Superior temporal gyrus (tissue), 1 donor: ENCODE measurements around the gene TMEM242.
A peak's percentile ranks its signal among the peaks of the same experiment; 100 is the strongest.
"Not testable (repeated sequence)": the region's sequence is repeated elsewhere in the genome, so short reads cannot be mapped to it uniquely, and the experiment has no call there.

Experiments
- DNase-seq: peaks from one replicate; pipeline ENCODE4 v3.0.0-alpha.2; 2016; ENCODE audit errors: extremely low spot score

Gene TMEM242

DNA sequence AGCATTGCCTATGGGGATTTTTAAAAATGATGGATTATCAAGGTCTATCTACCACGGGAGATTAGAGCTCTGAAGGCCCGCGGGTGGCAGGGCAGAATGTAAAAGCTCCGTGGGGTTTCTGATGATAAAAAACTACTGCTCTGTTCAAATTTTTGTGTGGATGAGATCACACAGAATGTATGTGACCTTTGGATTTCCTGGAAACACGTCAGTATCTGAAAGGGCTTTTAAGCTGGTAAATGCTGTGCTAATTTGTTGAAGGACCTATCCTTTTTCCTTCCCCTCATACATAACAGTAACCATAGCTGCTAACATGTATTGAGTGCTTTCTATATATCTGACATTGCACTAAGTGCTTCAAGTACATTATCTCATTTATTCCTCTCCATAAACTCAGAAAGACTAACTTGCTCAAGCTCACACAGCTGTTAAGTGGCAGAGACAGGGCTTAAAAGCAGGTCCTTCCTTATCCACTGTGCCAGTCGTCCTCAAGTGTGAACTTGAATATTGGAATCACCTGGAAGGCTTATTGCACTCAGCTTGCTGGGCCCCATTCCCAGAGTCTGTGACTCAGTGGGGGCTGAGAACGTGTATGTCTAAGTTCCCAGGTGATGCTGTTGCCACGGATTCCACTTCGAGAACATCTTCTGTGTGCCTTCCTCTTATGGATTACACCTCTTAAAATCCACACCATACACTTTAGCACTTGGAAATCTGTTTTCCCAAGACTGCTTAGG is 1.9 kb upstream of the TMEM242 start:
- no peak for DNase-seq

DNA sequence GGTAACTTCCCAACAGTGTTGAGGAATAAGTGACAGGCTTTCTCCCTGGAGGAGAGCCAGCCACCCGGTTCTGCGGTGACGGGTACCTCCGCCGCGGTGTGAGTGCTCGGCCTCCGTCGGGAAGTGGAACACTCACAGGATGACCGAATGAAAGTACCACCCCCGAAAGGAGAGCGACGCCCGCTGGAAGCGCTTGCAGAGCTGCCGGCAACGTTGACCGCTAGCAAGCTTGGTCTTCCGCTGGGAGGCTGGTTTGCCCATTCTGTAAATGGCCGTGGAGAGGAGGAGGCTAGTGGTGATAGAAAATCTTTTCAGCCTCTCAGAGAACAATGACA is 614 bp upstream of the TMEM242 start:
- DNase-seq: peak; percentile 82

DNA sequence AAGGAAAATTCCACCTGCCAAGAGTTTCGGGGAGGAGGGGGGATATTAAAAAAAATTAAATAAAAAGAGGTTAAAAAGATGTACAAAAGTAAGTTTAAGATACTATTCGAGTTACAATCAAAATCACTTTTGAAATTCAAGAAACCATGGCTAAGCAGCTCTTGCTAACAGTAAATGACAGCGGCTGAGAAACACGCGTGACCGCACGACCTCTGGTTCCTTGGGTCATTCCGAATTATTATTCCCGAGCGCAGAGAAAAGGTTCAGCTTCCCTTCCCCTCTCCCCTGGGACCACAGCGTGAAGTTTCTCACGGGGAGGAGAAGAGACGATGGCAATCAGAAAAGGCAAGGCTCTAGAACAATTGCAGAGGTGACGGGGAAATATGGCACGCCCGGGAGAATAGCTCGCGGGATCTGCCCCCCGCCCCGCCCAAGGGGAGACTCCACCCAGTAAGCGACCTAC is 496 bp downstream of the TMEM242 start:
- DNase-seq: no peak

DNA sequence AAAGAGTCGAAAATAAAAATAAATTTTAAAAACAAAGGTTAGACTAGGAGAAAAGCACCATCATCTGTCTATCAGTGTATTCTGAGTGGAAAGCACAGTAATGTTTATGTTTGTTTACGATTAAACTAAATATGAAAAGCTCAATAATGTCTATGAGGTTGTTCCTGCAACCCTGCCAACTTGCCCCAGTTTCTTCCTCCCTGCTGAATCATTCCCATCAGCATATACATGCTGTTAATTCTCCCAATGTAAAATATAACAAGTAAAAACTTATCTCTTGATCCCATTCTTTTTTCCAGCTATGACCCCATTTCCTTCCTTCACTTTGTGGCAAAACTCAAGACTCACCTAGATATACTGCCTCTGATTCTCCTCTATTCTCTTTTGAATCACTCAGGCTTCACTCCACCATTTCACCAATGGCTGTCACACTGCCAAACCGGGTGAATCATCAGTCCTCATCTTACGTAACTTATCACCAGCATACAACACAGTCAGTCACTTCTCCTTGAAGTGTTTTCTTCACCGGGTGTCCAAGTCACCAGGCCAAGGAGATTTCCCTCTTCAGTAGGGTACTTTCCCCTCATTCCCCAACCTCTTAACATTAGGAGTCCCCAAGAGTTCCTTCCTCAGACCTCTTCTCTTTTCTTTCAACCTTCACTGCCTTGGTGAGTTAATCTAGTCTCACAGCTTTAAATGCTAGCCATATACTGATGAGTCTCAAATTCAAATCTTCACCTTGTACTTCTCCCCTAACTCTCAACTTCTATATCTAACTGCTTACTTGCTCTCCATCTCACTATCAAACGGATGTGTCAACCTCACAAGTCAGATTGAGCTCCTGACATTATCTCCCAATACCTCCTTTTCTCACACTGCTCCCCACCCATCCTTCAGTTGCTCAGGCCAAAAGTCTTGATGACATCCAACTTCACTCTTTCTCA is 6.2 kb downstream of the TMEM242 start:
- DNase-seq: peak; percentile 83

DNA sequence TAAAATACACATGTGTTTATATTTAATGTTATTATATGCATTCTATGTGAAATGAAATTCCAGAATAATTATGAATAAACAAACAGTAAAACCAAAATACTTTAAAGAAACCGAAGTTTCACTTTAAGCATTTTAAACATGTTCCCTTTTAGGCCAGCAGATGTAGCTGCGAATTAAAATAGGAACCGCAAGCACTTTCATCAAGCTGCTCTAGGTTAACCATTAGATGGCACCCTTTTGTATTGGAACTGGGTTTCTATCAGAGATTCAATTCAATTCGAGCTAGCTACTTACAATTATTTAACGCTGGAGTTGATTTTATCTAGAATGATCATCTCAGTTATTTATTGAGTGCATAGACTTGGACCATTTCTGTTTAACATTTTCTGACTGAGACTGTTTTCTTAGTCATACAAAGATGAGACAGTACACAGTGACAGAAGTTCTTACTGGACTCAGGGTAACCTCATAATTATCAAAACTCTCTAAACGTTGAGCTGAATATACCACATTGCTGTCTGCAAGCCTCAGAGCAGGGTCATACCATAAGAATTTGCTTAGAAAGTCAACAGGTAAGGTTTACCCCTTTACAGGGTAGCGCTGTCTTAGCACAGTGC is 8.5 kb downstream of the TMEM242 start:
- DNase-seq: peak; percentile 92

DNA sequence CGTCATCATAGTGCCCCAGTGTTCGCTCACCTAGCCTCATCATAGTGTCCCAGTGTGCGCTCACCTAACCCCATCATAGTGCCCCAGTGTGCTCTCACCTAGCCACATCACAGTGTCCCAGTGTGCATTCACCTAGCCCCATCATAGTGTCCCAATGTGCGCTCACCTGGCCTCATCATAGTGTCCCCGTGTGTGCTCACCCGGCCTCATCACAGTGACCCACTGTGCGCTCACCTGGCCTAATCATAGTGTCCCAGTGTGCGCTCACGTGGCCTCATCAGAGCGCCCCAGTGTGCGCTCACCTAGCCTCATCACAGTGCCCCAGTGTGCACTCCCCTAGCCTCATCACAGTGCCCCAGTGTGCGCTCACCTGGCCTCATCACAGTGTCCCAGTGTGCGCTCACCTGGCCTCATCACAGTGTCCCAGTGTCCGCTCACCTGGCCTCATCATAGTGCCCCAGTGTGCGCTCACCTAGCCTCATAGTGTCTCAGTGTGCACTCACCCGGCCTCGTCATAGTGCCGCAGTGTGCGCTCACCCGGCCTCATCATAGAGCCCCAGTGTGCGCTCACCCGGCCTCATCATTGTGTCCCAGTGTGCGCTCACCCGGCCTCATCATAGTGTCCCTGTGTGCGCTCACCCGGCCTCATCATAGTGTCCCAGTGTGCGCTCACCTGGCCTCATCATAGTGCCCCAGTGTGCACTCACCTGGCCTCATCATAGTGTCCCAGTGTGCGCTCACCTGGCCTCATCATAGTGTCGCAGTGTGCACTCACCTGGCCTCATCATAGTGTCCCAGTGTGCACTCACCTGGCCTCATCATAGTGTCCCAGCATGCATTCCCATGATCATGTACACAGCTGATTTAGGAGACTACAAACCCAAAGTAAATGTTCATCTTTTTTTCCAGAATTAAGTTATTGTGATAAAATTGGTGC is 9.5 kb downstream of the TMEM242 start:
- DNase-seq: no peak

DNA sequence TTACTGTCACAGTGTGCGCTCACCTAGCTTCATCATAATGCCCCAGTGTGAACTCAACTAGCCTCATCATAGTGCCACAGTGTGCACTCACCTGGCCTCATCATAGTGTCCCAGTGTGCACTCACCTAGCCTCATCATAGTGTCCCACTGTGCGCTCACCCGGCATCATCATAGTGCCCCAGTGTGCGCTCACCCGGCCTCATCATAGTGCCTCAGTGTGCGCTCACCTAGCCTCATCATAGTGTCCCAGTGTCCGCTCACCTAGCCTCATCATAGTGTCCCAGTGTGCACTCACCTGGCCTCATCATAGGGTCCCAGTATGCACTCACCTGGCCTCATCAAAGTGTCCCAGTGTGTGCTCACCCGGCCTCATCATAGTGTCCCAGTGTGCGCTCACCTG is 10.6 kb downstream of the TMEM242 start:
- no peak for DNase-seq

DNA sequence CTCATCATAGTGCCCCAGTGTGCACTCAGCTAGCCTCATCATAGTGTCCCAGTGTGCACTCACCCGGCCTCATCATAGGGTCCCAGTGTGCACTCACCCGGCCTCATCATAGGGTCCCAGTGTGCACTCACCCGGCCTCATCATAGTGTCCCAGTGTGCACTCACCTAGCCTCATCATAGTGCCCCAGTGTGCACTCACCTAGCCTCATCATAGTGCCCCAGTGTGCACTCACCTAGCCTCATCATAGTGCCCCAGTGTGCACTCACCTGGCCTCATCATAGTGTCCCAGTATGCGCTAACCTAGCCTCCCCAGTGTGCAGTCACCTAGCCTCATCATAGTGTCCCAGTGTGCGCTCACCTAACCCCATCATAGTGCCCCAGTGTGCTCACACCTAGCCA is 12.6 kb downstream of the TMEM242 start:
- DNase-seq: not testable (repeated sequence)

DNA sequence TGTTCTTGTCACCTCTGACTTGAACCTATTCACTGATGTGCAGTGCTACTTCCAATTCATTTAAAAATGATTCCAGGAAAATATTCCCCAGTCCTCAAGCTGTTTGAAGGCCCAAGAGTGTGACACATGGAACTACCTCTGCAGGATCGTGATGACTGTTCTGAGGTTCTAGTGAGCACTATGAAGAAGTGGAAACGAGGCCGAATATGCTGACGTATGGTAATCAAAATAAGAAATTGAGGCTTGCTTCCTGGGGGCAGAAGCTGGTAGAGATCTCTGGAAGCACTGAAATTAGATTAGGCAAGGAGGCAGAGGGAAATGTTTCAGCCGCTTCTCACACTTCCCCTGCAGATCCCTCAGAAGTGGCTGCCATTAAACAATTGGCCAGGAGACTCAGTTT is 15.7 kb downstream of the TMEM242 start:
- DNase-seq: no peak

DNA sequence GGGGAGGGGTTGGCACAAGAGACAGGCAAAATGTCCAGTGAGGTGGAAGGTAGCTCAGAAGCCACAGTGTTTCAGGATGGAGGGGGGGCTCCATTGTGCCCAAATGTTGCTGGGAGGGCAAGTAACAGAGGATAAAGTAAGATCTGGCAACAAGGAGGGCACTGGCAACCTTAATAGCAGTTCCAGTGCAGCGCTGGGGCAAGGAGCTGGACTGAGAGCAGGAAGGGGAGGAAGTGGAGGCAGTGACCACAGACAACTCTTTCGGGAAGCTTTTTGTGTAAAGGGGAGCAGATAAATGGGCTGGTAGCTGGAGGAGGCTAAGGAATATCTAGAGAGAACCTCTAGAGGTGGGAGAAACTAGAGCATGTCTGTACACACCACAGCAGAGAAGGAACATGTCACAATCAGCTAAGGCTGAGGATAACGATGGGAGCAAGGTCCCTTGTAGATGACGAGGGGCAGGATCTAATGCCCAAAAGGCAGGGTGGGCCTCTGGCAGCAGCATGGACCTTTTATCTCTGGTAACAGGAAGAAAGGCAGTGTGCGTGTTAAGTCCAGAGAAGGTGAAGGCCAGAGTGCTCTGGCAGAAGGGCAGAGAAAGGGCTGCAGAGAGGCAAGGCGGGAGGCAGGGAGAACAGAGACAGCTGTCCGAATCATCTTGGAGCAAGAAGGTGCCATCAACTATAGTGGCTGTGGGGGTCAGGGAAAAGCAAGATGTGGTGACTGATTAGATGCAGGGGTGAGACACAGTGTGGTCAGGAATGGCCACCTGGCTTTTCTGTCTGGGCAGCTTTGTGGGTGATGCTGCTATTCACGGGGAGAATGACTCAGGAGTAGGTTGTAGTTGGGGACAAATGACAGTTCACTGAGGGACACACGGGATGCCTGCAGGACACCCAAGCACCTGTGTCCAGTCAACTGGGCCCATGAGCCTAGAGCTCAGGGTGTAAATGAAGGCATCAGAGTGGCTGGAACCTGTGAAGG is 17.4 kb downstream of the TMEM242 start:
- DNase-seq: no peak

DNA sequence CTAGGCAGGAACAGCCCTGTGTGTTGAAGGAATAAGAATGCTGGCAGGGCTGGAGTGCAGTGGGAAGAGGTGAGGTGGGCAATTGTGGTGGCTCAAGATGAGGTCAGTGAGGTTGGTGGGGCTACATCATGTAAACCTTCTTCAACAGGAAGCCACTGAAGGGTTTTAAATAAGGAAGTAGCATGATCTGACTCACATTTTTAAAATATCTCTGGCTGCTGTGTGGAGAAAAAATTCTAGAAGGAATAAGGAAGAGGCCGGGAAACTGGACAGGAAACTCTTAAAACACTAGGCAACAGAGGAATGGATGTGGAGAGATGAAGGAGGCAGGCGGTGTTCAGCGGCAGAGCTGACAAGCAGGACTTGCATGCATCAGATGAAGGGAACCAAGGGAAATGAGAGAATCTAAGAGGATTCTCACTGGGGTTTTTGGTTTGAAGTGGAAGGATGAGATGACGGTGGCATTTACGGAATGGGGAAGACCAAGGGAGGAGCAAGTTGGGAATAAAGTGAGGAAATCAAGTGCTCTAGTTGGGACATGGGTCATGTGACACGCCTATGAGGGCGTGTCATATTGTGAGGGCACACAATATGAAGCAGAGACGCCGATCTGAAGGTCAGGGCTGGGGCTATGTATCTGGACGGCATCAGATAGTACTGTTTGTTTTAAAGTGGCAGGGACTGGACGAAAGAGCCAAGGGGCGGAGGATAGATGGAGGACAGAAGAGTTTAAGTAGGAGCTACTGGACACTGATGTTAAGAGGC is 18.2 kb downstream of the TMEM242 start:
- DNase-seq: no peak

DNA sequence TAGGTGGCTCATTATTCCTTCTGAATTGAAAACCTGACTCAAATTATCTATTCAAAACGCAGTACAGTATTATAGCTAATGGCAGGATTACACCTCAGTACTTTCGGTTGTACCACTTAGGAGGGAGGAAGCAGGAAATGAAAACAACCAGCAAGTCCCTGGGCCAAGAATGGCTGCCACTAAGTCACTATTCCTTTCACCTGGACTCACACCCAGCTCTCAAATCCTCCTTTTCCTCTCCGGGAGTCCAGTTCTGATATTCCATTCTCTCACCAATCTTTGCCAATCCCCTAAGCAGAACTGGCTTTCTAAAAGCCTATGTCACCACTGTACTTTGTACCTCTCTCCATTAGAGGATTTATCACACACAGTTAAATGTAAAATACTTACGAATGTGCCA is 20.6 kb downstream of the TMEM242 start:
- no peak for DNase-seq

DNA sequence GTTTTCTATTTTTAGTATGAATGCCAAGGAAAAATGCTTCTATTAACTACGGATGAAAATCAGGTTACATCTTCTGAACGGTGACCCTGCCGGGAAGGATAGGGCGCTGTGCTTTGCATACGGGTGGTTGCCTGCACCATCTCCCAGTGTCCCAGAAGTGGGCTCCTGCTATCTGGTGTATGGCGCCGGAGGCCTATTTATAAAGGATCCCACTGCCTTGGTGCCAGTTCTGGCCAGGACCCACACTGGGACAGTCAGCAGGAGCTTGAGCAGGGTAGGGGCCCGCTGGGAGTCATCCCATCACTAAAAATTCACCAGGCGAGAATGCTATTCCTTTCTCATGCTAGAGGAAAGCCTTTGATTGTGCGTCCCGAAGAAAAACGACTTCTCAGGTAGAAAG is 22.9 kb downstream of the TMEM242 start:
- DNase-seq: no peak

DNA sequence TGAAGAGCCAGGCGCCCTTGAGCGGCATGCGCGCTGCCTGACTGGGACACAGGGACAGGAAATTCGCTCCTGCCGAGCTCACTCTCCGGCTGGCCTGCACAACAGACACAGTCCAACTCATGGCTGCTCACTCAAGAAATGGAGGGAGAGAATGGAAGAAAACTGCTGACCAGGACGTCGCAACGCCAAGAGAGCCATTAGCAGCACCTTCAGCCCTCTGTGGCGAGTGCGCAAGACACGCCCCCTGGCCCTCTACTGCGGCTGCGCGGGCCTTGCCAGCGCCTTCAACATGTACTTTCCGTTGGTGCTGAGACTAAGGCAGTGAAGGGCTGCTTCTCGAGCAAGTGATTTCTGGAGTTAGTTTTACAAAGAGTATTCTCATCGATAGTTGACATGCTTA is 23.3 kb downstream of the TMEM242 start:
- DNase-seq: no peak

DNA sequence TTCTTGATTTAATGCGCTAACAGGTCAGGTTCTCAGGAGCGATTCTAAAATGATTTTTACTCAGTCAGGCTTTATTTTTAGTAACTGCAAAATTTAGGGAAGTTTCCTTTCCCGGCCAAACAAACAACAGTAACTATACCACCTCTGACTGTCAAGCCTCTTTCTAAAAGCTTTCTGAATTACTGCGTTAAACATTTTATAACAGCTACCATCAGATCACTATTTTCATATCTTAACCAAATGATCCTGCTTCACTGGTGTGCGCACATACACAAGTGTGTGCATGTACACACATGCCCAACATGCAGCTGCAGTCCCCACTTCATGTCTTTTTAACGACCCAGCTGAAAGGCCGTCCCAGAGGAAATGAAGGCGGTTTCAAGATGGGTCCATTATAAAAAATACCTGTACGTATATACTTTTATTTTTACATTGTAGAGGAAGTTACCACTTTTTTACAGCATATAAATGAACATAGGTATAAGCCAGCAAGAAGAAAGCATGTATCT is 25.0 kb downstream of the TMEM242 start:
- DNase-seq: no peak

DNA sequence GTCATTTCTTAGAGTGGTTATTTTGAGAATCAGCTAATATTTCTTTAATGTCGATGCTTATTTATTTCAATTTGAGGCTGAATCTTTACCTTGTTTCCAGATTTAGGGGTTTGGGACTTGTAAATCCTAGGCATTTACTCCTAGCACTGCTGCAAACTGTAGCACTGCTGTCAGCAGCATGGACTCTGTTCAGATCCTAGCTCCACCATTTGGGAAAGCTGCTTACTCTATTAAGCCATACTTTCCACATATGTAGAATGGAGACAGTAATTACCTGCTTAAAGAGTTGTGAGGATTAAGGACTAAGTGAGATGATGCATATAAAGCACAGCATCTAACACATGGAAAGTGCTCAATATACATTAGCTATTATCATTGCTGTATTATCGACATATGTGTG is 28.7 kb downstream of the TMEM242 start:
- no peak for DNase-seq

DNA sequence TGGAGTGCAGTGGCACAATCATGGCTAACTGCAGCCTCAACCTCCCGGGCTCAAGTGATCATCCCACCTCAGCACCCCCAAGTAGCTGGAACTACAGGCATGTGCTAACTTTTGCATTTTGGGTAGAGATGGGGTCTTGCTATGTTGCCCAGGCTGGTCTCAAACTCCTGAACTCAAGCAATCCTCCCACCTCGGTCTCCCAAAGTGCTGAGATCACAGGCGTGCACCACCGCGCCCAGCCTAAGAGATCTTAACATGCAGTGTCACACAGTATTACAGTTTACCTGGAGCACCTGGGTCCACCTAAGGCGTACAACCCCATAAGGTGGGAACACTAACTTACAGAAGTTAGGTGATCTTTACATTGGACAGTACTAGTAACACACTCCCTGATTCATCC is 29.5 kb downstream of the TMEM242 start:
- DNase-seq: no peak

DNA sequence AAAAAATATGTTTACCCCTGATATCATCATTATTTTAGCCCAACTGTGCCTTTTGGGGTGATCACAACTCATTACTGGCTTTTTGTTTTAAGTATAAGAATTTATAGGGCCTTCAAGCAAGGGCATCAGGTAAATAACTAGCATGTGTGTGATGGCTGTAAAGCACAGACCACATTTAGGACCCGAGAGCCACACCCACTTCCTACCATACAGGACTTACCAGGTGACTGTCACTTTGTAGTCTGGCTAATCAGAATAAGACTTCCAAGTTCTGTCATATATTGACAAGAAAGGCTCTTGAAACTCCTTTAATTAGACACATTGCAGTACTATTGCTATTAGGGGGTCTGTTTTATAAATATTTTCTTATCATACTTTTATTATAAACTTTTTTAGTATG is 31.1 kb downstream of the TMEM242 start:
- no peak for DNase-seq

DNA sequence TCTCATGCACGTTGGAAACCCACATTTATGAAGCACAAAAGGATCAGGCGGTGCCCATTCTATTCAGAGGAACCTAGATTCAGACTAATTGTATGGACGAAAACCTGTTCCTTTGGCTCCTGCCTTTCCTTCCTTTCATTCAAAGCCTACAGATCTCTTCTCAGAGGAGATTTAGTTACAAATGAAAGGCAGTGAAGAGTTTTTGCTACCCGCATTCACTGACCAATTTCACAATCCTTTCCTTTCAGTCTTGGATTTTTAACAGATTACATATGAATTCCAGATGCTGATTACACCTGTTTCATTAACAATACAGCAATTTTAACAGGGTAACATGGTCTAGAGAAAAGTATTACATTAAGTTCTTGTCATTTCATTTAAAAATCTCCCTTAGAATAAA is 32.0 kb downstream of the TMEM242 start:
- DNase-seq: no peak
